HEK293 (cell line): ENCODE data around the gene CD59.

Experiments
- CTCF ChIP-seq: fragments of 450-650 bp; formaldehyde crosslinking; IDR thresholded peaks from 2 replicates; pipeline ENCODE4 v1.5.1; 2016; ENCODE audit warnings: missing biosample characterization, missing genetic modification characterization
- GLI4 ChIP-seq: fragments of 450-650 bp; formaldehyde crosslinking; IDR thresholded peaks from 2 replicates; pipeline ENCODE4 v1.5.1; 2016; ENCODE audit warnings: missing biosample characterization, missing genetic modification characterization
- MEIS1 ChIP-seq: sonication (generic); formaldehyde crosslinking; IDR thresholded peaks from 2 replicates; pipeline ENCODE4 v1.8.1; 2022; ENCODE audit warnings: missing genetic modification reagents, mild to moderate bottlenecking, borderline replicate concordance
- TSHZ1 ChIP-seq: fragments of 450-650 bp; formaldehyde crosslinking; IDR thresholded peaks from 2 replicates; pipeline ENCODE4 v1.5.1; 2016; ENCODE audit warnings: missing biosample characterization, missing genetic modification characterization, borderline replicate concordance
- ZBTB7A ChIP-seq: fragments of 450-650 bp; formaldehyde crosslinking; IDR thresholded peaks from 2 replicates; pipeline ENCODE4 v1.5.1; 2016; ENCODE audit warnings: low read depth, missing biosample characterization, missing genetic modification characterization
- ZNF132 ChIP-seq: fragments of 450-650 bp; formaldehyde crosslinking; IDR thresholded peaks from 2 replicates; pipeline ENCODE4 v1.5.1; 2017; ENCODE audit warnings: missing biosample characterization, missing genetic modification characterization, borderline replicate concordance
- ZNF2 ChIP-seq: fragments of 450-650 bp; formaldehyde crosslinking; IDR thresholded peaks from 2 replicates; pipeline ENCODE4 v1.5.1; 2016; ENCODE audit warnings: missing biosample characterization, missing genetic modification characterization
- ZNF214 ChIP-seq: fragments of 450-650 bp; formaldehyde crosslinking; IDR thresholded peaks from 2 replicates; pipeline ENCODE4 v1.5.1; 2017; ENCODE audit warnings: missing biosample characterization, mild to moderate bottlenecking, missing genetic modification characterization, borderline replicate concordance
- ZNF24 ChIP-seq: fragments of 450-650 bp; formaldehyde crosslinking; IDR thresholded peaks from 2 replicates; pipeline ENCODE4 v1.5.1; 2016; ENCODE audit warnings: missing biosample characterization, missing genetic modification characterization
- ZNF423 ChIP-seq: fragments of 450-650 bp; formaldehyde crosslinking; IDR thresholded peaks from 2 replicates; pipeline ENCODE4 v1.5.1; 2016; ENCODE audit warnings: missing biosample characterization, missing genetic modification characterization
- ZNF521 ChIP-seq: fragments of 450-650 bp; formaldehyde crosslinking; IDR thresholded peaks from 2 replicates; pipeline ENCODE4 v1.5.1; 2017; ENCODE audit warnings: missing biosample characterization, mild to moderate bottlenecking, missing genetic modification characterization
- ZNF555 ChIP-seq: fragments of 450-650 bp; formaldehyde crosslinking; conservative IDR thresholded peaks from 2 replicates; pipeline ENCODE4 v1.5.1; 2017; ENCODE audit warnings: missing biosample characterization, mild to moderate bottlenecking, missing genetic modification characterization, inconsistent platforms
- ZNF692 ChIP-seq: fragments of 450-650 bp; formaldehyde crosslinking; IDR thresholded peaks from 2 replicates; pipeline ENCODE4 v1.5.1; 2016; ENCODE audit warnings: missing biosample characterization, missing genetic modification characterization
- ZNF768 ChIP-seq: fragments of 450-650 bp; formaldehyde crosslinking; IDR thresholded peaks from 2 replicates; pipeline ENCODE4 v1.5.1; 2018; ENCODE audit warnings: missing biosample characterization, mild to moderate bottlenecking, missing genetic modification characterization

GRCh38 chr11:33761471-33761870 lies 25.2 kb upstream of the CD59 start:
- no peak for TF ChIP-seq CTCF (tag by site-specific recombination)
- no peak for TF ChIP-seq ZNF2 (tag by site-specific recombination)
- no peak for TF ChIP-seq GLI4 (tag by site-specific recombination)
- no peak for TF ChIP-seq MEIS1 (CRISPR knock-in tag)
- TF ChIP-seq ZNF214 (tag by site-specific recombination) = no peak
- TF ChIP-seq ZNF521 (tag by site-specific recombination) = no peak
- TF ChIP-seq ZNF132 (tag by site-specific recombination) = no peak
- no peak for TF ChIP-seq ZBTB7A (tag by site-specific recombination)
- TF ChIP-seq ZNF692 (tag by site-specific recombination) = no peak
- TF ChIP-seq ZNF555 (tag by site-specific recombination) = no peak
- TF ChIP-seq ZNF423 = no peak
- TF ChIP-seq ZNF24 (tag by site-specific recombination) = no peak
- TF ChIP-seq ZNF768 = no peak
- TF ChIP-seq TSHZ1 (tag by site-specific recombination) = no peak
